Activated CD8-positive, alpha-beta memory T cell treated with anti-CD3 and anti-CD28 coated beads, Interleukin-2, amount 50 U/mL, for 4 hours (primary cell): ENCODE results near the gene SCGN.
"Not testable (repeated sequence)": the region's sequence is repeated elsewhere in the genome, so short reads cannot be mapped to it uniquely, and the experiment has no call there.

ENCODE experiments used
- DNase-seq: peaks from one replicate; pipeline ENCODE4 v3.0.0-alpha.2; 2020

The SCGN gene

GRCh38 chr6:25732468-25733198, 80.6 kb downstream of the SCGN start:
- DNase-seq: no peak

- no peak for DNase-seq
Observed at GRCh38 chr6:25735261-25735660, 83.2 kb downstream of the SCGN start.

GRCh38 chr6:25743868-25744267, 91.9 kb downstream of the SCGN start:
- no peak for DNase-seq

GRCh38 chr6:25745836-25746235, 93.8 kb downstream of the SCGN start:
- no peak for DNase-seq

GRCh38 chr6:25746968-25747367, 95.0 kb downstream of the SCGN start:
- DNase-seq: no peak

- DNase-seq: no peak
Observed at GRCh38 chr6:25747477-25747876, 95.5 kb downstream of the SCGN start.

- no peak for DNase-seq
Observed at GRCh38 chr6:25748049-25748448, 96.0 kb downstream of the SCGN start.

GRCh38 chr6:25748601-25749517, 96.8 kb downstream of the SCGN start:
- not testable (repeated sequence) for DNase-seq

GRCh38 chr6:25749837-25750236, 97.8 kb downstream of the SCGN start:
- DNase-seq: no peak

GRCh38 chr6:25750906-25751305, 98.9 kb downstream of the SCGN start:
- no peak for DNase-seq
